ENCODE results near the gene PTRHD1. TPM values are rescaled to one million over a fixed set of nuclear protein-coding genes. Genes with fewer than 3 reads are reported as not detected.

PTRHD1 gene
- total RNA-seq, 2 experiments from 2014 or later, result 15.3 to 15.7 TPM

GRCh38 chr2:24788816-24789215, 4.4 kb downstream of the PTRHD1 start:
- CTCF ChIA-PET, result no interaction called here
- POLR2A ChIA-PET, result interaction anchor here (0.7 kb wide), 1 partner anchor 439 kb away, joined by 3 read pairs; no protein-coding TSS in a partner anchor
- H3K27me3 Mint-ChIP-seq, result no peaks in the 10 kb centered on the region

GRCh38 chr2:24787532-24787931, 5.7 kb downstream of the PTRHD1 start:
- CTCF ChIA-PET, result no interaction called here
- intact Hi-C loops (cut with DNase I, micrococcal nuclease), result no loop called here
- Mint-ChIP-seq H3K4me1 (ENCODE audit: low read depth) (peaks cover 4% of the 10 kb centered on the region), H3K4me3 (no peak overlapping the region), H3K36me3 (ENCODE audit: low read depth) (peaks cover 4% of the 10 kb centered on the region), H3K27me3 (no peaks in the 10 kb centered on the region), H3K27ac (no peak overlapping the region), H3K9me3 (no peaks in the 10 kb centered on the region)
- DNase-seq (no peak), ATAC-seq (ENCODE audit: poor library complexity) (no peak)
- no peaks in the 10 kb centered on the region for H3K9me3 ChIP-seq (ENCODE audit: control insufficient read depth in 1 of 2, insufficient read depth in 1 of 2, low read length in 2 of 2)
- no peak overlapping the region for H3K4me3 ChIP-seq (ENCODE audit: low read length)
- POLR2A ChIA-PET, result no interaction called here
- H3K4me1 ChIP-seq (ENCODE audit: insufficient read depth, low read length), result peaks cover 3% of the 10 kb centered on the region
- H3K27me3 ChIP-seq (ENCODE audit: control insufficient read depth in 1 of 2, insufficient read depth in 2 of 2, low read length in 2 of 2), result no peaks in the 10 kb centered on the region
- TF ChIP-seq CTCF (IDR thresholded peaks at IDR 0.05), result no peak
- no peaks in the 10 kb centered on the region for H3K36me3 ChIP-seq (ENCODE audit: insufficient read depth, low read length)
- no peak overlapping the region for H3K27ac ChIP-seq (ENCODE audit: low read depth in 1 of 2, low read length in 2 of 2)

More at GRCh38 chr2:24788816-24789215, 4.4 kb downstream of the PTRHD1 start:
- Histone ChIP-seq H3K36me3 (ENCODE audit: insufficient read depth, low read length) (no peaks in the 10 kb centered on the region), H3K4me1 (ENCODE audit: insufficient read depth, low read length) (peaks cover 9% of the 10 kb centered on the region), H3K27me3 (ENCODE audit: control insufficient read depth in 1 of 2, insufficient read depth in 2 of 2, low read length in 2 of 2) (no peaks in the 10 kb centered on the region), H3K27ac (ENCODE audit: low read depth in 1 of 2, low read length in 2 of 2) (no peak overlapping the region), H3K9me3 (ENCODE audit: control insufficient read depth in 1 of 2, insufficient read depth in 1 of 2, low read length in 2 of 2) (no peaks in the 10 kb centered on the region), H3K4me3 (ENCODE audit: low read length) (no peak overlapping the region)
- H3K4me1 Mint-ChIP-seq (ENCODE audit: low read depth), result peaks cover 14% of the 10 kb centered on the region
- H3K36me3 Mint-ChIP-seq (ENCODE audit: low read depth), result peaks cover 15% of the 10 kb centered on the region
- H3K9me3 Mint-ChIP-seq, result no peaks in the 10 kb centered on the region
- H3K27ac Mint-ChIP-seq, result no peak overlapping the region
- intact Hi-C loops (cut with DNase I, micrococcal nuclease), result no loop called here
- H3K4me3 Mint-ChIP-seq, result no peak overlapping the region
- no peak for TF ChIP-seq CTCF (IDR thresholded peaks at IDR 0.05)
- no peak for DNase-seq
- ATAC-seq (ENCODE audit: poor library complexity), result no peak

- intact Hi-C loops (cut with DNase I, micrococcal nuclease), result no loop called here
- Histone ChIP-seq H3K36me3 (ENCODE audit: insufficient read depth, low read length) (no peaks in the 10 kb centered on the region), H3K9me3 (ENCODE audit: control insufficient read depth in 1 of 2, insufficient read depth in 1 of 2, low read length in 2 of 2) (no peaks in the 10 kb centered on the region), H3K27me3 (ENCODE audit: control insufficient read depth in 1 of 2, insufficient read depth in 2 of 2, low read length in 2 of 2) (no peaks in the 10 kb centered on the region), H3K4me3 (ENCODE audit: low read length) (no peak overlapping the region), H3K4me1 (ENCODE audit: insufficient read depth, low read length) (no peaks in the 10 kb centered on the region), H3K27ac (ENCODE audit: low read depth in 1 of 2, low read length in 2 of 2) (no peak overlapping the region)
- Mint-ChIP-seq H3K4me1 (ENCODE audit: low read depth) (no peaks in the 10 kb centered on the region), H3K27me3 (no peaks in the 10 kb centered on the region), H3K27ac (no peak overlapping the region), H3K4me3 (no peak overlapping the region), H3K9me3 (no peaks in the 10 kb centered on the region), H3K36me3 (ENCODE audit: low read depth) (no peaks in the 10 kb centered on the region)
- DNase-seq (no peak), ATAC-seq (ENCODE audit: poor library complexity) (no peak)
- CTCF ChIA-PET, result interaction anchor here (0.6 kb wide), 1 partner anchor 13 kb away, joined by 3 read pairs; no protein-coding TSS in a partner anchor
- POLR2A ChIA-PET, result interaction anchor here (0.8 kb wide), 1 partner anchor 461 kb away, joined by 3 read pairs; no protein-coding TSS in a partner anchor
- TF ChIP-seq CTCF (IDR thresholded peaks at IDR 0.05), result no peak
Measured at GRCh38 chr2:24785671-24786321, 7.4 kb downstream of the PTRHD1 start.

Data from CD4-positive, alpha-beta T cell (primary cell).